Activated T-helper 2 cell treated with anti-CD3 and anti-CD28 coated beads, Interferon-gamma antibody, Interleukin-2, Interleukin-4, amounts not matched to agents 10 μg/mL and 5 μg/mL and 100 μg/mL, durations not matched to agents 14 hours and 24 hours and 36 hours (primary cell): ENCODE results near the gene KMT2B. TPM values are rescaled to one million over a fixed set of nuclear protein-coding genes. Genes with fewer than 3 reads are reported as not detected.
"Not testable (repeated sequence)": the region's sequence is repeated elsewhere in the genome, so short reads cannot be mapped to it uniquely, and the experiment has no call there.

Experiments used
- DNase-seq: peaks from one replicate; pipeline ENCODE4 v3.0.0; 2021; ENCODE audit warnings: low spot score
- H3K27ac Mint-ChIP-seq: one replicate; pipeline ENCODE4 v1.8.0; 2021; ENCODE audit warnings: mixed read lengths
- H3K27me3 Mint-ChIP-seq: one replicate; pipeline ENCODE4 v1.8.0; 2021; ENCODE audit warnings: low read depth, mixed read lengths
- H3K36me3 Mint-ChIP-seq: one replicate; pipeline ENCODE4 v1.8.0; 2021; ENCODE audit warnings: low read depth, mixed read lengths
- H3K4me1 Mint-ChIP-seq: one replicate; pipeline ENCODE4 v1.8.0; 2021; ENCODE audit warnings: low read depth, mixed read lengths
- H3K4me3 Mint-ChIP-seq: one replicate; pipeline ENCODE4 v1.8.0; 2021; ENCODE audit warnings: low read depth, mild to moderate bottlenecking, moderate library complexity, mixed read lengths
- H3K9me3 Mint-ChIP-seq: one replicate; pipeline ENCODE4 v1.8.0; 2021; ENCODE audit warnings: mixed read lengths
- intact Hi-C: fragments of 100-400 bp; cut with micrococcal nuclease; formaldehyde crosslinking; loops from one replicate; pipeline ENCODE4 v1.15.1; 2023
- total RNA-seq: library from RNA; stranded (reverse); gene quantifications from 2 replicates; pipeline ENCODE4 v1.2.3, GENCODE V29; 2022

Gene KMT2B
- total RNA-seq, 1 donor from 2014 or later = 58.4 TPM

DNA sequence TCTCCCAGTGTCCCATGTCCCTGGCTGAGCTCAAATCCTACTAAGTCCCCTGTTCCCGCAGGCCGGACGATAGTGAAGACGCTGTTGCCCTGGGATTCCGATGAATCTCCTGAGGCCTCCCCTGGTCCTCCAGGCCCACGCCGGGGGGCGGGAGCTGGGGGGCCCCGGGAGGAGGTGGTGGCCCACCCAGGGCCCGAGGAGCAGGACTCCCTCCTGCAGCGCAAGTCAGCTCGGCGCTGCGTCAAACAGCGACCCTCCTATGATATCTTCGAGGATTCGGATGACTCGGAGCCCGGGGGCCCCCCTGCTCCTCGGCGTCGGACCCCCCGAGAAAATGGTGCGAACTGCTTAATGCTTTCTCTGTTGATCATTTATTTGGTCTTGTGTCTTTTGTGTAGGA is 5.9 kb downstream of the KMT2B start:
- Mint-ChIP-seq H3K36me3 (peaks cover 88% of the 10 kb centered on the region), H3K9me3 (no peaks in the 10 kb centered on the region), H3K27me3 (no peaks in the 10 kb centered on the region), H3K27ac (no peak overlapping the region), H3K4me1 (peaks cover 9% of the 10 kb centered on the region), H3K4me3 (no peak overlapping the region)
- no peak for DNase-seq
- intact Hi-C loops = no loop called here

DNA sequence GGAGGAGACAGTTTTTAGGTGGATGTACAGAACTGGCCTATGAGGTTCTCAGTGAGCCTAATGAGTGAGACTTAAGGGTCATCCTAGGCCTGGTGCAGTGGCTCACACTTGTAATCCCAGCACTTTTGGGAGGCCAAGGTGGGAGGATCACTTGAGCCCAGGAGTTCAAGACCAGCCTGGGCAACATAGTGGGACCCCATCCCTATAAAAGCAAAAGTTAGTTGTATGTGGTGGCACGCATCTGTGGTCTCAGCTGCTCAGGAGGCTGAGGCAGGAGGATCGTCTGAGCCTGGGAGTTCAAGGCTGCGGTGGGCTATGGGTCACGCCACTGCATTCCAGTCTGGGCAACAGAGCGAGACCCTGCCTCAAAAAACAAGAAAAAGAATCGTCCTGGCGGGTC is 6.3 kb downstream of the KMT2B start:
- not testable (repeated sequence) for H3K27ac Mint-ChIP-seq, H3K27me3 Mint-ChIP-seq
- H3K36me3 Mint-ChIP-seq = peaks cover 88% of the 10 kb centered on the region

DNA sequence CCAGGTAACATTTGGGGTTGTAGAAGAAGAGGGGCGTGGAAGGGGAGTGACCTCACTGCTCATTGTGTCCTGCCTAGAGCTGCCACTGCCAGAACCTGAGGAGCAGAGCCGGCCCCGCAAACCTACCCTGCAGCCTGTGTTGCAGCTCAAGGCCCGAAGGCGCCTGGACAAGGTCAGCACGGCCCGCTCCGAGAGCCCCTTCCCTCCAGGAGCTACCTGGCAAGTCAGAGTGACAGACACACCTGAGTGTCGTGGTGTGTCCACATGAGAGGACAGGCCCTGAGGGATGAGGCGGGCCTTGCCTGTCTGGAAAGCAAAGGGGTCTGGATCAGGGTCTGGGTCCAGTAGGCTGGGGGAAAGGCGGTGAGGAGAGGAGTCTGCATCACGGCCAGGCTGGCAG is 6.8 kb downstream of the KMT2B start:
- DNase-seq = no peak
- peaks cover under 1% of the 10 kb centered on the region for H3K4me1 Mint-ChIP-seq
- intact Hi-C loops = no loop called here
- no peak overlapping the region for H3K4me3 Mint-ChIP-seq
- H3K27me3 Mint-ChIP-seq = no peaks in the 10 kb centered on the region
- H3K27ac Mint-ChIP-seq = no peak overlapping the region
- H3K36me3 Mint-ChIP-seq = peaks cover 88% of the 10 kb centered on the region
- no peaks in the 10 kb centered on the region for H3K9me3 Mint-ChIP-seq

More for the DNA sequence above, 6.3 kb downstream of the KMT2B start:
- H3K9me3 Mint-ChIP-seq, intact Hi-C loops, DNase-seq, H3K4me1 Mint-ChIP-seq, H3K4me3 Mint-ChIP-seq: not testable (repeated sequence)

DNA sequence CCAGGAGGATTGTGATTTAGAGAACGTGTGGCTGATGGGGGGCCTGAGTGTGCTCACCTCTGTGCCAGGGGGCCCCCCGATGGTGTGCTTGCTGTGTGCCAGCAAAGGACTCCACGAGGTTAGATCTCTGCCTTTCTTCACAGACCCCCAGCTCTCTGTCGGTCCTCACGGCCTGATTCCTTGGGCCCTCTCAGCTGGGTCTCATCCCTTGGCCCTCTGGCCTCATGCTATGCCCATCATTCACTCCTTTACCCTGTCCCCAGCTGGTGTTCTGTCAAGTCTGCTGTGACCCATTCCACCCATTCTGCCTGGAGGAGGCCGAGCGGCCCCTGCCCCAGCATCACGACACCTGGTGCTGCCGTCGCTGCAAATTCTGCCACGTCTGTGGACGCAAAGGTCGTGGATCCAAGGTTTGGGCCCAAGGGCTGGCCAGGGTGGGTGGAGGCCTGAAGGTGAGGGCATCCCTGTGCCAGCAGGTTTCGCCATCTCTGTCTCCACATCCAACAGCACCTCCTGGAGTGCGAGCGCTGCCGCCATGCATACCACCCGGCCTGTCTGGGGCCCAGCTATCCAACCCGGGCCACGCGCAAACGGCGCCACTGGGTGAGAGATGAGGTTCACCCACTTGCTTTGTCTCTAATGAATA is 7.5 kb downstream of the KMT2B start:
- DNase-seq = no peak
- Mint-ChIP-seq H3K27me3 (no peaks in the 10 kb centered on the region), H3K4me1 (no peaks in the 10 kb centered on the region), H3K27ac (no peak overlapping the region), H3K9me3 (no peaks in the 10 kb centered on the region), H3K36me3 (peaks cover 92% of the 10 kb centered on the region), H3K4me3 (no peak overlapping the region)
- intact Hi-C loops = no loop called here

DNA sequence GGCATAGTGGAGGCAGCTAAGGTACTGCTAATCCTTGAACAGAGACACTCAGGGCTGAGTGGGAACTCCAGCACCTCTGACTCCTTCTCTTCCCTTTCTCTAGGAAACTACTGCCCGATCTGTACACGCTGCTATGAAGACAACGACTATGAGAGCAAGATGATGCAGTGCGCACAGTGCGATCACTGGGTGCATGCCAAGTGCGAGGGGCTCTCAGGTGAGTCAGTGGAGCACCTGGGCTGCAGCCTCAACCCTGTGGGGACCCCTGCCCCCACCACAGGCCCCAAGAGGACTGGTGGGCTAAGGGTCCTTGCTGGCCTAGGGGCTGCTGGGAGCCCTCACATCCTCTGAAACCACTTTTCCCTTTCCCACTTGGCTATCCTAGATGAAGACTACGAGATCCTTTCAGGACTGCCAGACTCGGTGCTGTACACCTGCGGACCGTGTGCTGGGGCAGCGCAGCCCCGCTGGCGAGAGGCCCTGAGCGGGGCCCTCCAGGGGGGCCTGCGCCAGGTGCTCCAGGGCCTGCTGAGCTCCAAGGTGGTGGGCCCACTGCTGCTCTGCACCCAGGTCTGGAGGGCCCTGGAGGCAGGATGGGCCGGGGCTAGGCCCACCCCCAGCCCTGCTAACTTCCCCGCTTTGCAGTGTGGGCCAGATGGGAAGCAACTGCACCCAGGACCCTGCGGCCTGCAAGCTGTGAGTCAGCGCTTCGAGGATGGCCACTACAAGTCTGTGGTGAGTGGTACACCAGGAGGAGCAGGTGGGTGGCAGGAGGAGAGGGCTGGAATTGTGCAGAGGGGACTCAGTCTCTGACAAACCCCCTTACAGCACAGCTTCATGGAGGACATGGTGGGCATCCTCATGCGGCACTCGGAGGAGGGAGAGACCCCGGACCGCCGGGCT is 9.5 kb downstream of the KMT2B start:
- Mint-ChIP-seq H3K27ac (no peak overlapping the region), H3K36me3 (peaks cover 87% of the 10 kb centered on the region), H3K27me3 (no peaks in the 10 kb centered on the region), H3K4me1 (no peaks in the 10 kb centered on the region), H3K4me3 (no peak overlapping the region), H3K9me3 (no peaks in the 10 kb centered on the region)
- intact Hi-C loops = no loop called here
- DNase-seq = no peak

DNA sequence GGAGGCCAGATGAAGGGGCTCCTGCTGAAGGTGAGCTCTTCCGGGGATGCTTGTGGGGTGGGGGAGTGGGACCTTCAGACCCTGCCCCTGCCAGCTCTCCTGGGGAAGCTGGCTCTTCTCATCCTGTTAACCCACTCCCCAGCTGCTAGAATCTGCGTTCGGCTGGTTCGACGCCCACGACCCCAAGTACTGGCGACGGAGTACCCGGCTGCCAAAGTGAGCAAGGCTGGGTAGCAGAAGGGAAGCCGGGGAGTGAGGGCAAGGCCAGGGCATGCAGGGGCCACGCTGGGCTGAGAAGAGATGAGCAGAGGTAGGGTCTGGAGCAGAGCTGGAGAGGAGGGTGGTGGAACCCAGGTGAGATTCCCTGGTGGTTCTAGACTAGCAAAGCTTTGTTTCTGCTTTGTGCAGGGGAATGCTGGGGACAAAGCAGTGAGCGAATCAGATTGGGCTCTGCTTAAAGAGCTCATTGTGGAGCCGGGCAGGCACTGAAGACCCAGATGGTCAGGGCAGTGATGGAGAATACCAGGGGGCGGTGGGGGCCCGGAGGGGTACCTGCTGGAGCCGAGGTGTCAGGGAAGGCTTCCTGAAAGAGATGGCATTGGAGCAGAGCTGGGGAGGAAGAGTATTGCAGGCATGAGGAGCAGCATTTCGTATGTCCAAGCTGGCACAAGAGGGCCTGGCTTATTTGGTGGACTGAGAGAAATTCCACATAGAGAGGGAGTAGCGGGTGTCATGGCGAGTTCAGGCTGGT is 10.3 kb downstream of the KMT2B start:
- H3K9me3 Mint-ChIP-seq = no peaks in the 10 kb centered on the region
- no peaks in the 10 kb centered on the region for H3K4me1 Mint-ChIP-seq
- no peak for DNase-seq
- H3K36me3 Mint-ChIP-seq = peaks cover 79% of the 10 kb centered on the region
- no peak overlapping the region for H3K4me3 Mint-ChIP-seq
- intact Hi-C loops = no loop called here
- no peak overlapping the region for H3K27ac Mint-ChIP-seq
- no peaks in the 10 kb centered on the region for H3K27me3 Mint-ChIP-seq

DNA sequence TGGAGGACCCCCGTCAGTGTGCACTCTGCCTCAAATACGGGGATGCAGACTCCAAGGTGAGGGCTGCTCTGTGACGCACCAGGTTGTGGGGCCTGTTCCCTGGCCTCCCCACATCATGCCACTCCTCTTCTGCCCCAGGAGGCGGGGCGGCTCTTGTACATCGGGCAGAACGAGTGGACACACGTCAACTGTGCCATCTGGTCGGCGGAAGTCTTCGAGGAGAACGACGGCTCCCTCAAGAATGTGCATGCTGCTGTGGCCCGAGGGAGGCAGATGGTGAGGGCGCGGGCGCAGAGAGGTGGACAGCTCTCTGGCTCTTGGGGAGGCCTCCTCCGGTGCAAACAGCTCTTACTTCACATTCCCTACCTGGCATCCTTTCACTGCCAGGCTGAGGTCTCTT is 11.2 kb downstream of the KMT2B start:
- Mint-ChIP-seq H3K27ac (no peak overlapping the region), H3K36me3 (peaks cover 79% of the 10 kb centered on the region), H3K4me3 (no peak overlapping the region), H3K9me3 (no peaks in the 10 kb centered on the region), H3K27me3 (no peaks in the 10 kb centered on the region), H3K4me1 (no peaks in the 10 kb centered on the region)
- DNase-seq = no peak
- intact Hi-C loops = no loop called here

DNA sequence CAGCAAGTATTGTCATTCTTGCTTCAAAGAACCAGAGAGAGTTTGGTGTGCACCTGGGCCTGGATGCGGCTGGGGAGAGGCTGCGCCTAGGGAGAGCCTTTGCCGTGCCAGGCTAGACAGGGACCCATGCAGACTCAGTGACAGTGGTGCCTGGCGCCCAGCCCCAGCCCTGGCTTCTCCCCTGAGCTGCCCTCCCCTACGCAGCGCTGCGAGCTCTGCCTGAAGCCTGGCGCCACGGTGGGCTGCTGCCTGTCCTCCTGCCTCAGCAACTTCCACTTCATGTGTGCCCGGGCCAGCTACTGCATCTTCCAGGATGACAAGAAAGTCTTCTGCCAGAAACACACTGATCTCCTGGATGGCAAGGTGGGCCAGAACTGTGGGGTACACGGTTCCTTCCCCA is 12.0 kb downstream of the KMT2B start:
- no peaks in the 10 kb centered on the region for H3K27me3 Mint-ChIP-seq
- H3K36me3 Mint-ChIP-seq = peaks cover 81% of the 10 kb centered on the region
- DNase-seq = no peak
- H3K4me3 Mint-ChIP-seq = no peak overlapping the region
- no peak overlapping the region for H3K27ac Mint-ChIP-seq
- no peaks in the 10 kb centered on the region for H3K4me1 Mint-ChIP-seq
- no peaks in the 10 kb centered on the region for H3K9me3 Mint-ChIP-seq
- intact Hi-C loops = no loop called here

DNA sequence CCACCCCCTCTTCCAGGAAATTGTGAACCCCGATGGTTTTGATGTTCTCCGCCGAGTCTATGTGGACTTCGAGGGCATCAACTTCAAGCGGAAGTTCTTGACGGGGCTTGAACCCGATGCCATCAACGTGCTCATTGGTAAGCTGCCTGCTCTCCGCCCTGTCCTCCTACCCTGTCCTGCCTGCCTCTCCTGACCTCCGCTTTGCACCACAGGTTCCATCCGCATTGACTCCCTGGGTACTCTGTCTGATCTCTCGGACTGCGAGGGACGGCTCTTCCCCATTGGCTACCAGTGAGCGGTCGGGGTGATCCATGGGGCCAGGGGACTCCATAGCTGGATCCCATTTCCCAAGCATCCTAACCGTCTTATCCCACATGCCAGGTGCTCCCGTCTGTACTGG is 12.5 kb downstream of the KMT2B start:
- intact Hi-C loops = no loop called here
- Mint-ChIP-seq H3K9me3 (no peaks in the 10 kb centered on the region), H3K36me3 (peaks cover 80% of the 10 kb centered on the region), H3K4me3 (no peak overlapping the region), H3K27me3 (no peaks in the 10 kb centered on the region), H3K27ac (no peak overlapping the region), H3K4me1 (no peaks in the 10 kb centered on the region)
- DNase-seq = no peak

DNA sequence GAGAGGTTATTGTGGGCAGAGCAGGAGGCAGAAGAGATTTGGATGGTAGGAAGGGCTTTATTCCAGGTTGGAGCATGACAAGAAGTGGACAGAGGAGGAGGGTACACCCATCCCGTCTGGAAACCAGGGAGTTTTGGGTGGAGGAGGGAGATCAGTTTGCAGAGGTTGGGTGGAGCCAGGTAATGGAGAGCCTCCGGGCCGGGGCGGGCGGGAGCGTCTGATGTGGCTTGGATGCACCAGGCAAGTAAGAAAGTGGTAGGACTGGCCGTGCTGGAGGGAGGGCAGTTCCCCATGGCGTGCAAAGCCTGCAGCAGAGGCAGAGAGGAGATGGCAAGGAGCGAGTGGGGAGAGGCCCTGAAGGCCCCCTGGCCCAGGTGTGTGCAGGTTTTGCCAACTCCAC is 13.6 kb downstream of the KMT2B start:
- no peak overlapping the region for H3K27ac Mint-ChIP-seq

DNA sequence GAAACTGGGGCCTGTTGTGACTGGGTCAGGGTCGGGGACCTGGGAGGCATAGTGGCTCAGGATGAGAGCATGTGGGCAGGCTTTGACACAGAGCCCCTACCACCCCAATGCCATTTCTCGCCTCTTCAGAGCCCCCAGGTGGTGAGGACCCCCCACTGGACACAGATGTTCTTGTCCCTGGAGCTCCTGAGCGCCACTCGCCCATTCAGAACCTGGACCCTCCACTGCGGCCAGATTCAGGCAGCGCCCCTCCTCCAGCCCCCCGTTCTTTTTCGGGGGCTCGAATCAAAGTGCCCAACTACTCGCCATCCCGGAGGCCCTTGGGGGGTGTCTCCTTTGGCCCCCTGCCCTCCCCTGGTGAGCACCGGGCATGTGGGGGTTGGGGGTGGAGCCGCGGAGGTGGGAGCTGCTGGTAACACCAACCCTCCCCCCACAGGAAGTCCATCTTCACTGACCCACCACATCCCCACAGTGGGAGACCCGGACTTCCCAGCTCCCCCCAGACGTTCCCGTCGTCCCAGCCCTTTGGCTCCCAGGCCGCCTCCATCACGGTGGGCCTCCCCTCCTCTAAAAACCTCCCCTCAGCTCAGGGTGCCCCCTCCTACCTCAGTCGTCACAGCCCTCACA is 14.1 kb downstream of the KMT2B start:
- no peak for DNase-seq
- Mint-ChIP-seq H3K27ac (no peak overlapping the region), H3K4me1 (peaks cover 3% of the 10 kb centered on the region), H3K27me3 (no peaks in the 10 kb centered on the region), H3K36me3 (peaks cover 78% of the 10 kb centered on the region), H3K4me3 (no peak overlapping the region), H3K9me3 (no peaks in the 10 kb centered on the region)
- intact Hi-C loops = no loop called here

More for the DNA sequence above, 13.6 kb downstream of the KMT2B start:
- Mint-ChIP-seq H3K4me1 (peaks cover under 1% of the 10 kb centered on the region), H3K27me3 (no peaks in the 10 kb centered on the region), H3K9me3 (no peaks in the 10 kb centered on the region), H3K36me3 (peaks cover 78% of the 10 kb centered on the region), H3K4me3 (no peak overlapping the region)
- intact Hi-C loops = no loop called here
- no peak for DNase-seq

DNA sequence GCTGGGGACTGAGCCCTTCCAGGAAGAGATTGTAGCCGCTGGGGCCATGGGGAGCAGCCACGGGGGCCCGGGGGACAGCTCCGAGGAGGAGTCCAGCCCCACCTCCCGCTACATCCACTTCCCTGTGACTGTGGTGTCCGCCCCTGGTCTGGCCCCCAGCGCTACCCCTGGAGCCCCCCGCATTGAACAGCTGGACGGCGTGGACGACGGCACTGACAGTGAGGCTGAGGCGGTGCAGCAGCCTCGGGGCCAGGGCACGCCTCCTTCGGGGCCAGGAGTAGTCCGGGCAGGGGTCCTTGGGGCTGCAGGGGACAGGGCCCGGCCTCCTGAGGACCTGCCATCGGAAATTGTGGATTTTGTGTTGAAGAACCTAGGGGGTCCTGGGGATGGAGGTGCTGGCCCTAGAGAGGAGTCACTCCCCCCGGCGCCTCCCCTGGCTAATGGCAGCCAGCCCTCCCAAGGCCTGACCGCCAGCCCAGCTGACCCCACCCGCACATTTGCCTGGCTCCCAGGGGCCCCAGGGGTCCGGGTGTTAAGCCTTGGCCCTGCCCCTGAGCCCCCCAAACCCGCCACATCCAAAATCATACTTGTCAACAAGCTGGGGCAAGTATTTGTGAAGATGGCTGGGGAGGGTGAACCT is 14.9 kb downstream of the KMT2B start:
- no peak overlapping the region for H3K4me3 Mint-ChIP-seq
- no peak overlapping the region for H3K27ac Mint-ChIP-seq
- peaks cover 5% of the 10 kb centered on the region for H3K4me1 Mint-ChIP-seq
- peaks cover 81% of the 10 kb centered on the region for H3K36me3 Mint-ChIP-seq
- H3K27me3 Mint-ChIP-seq = no peaks in the 10 kb centered on the region
- no peak for DNase-seq
- no peaks in the 10 kb centered on the region for H3K9me3 Mint-ChIP-seq
- intact Hi-C loops = no loop called here
